HG03520 (cell line): ENCODE data around the gene NPTX1.

Source experiments
- ATAC-seq: cut with Tn5 transposase; IDR thresholded peaks from one replicate; pipeline ENCODE4 v1.9.1; 2021; ENCODE audit warnings: mild to moderate bottlenecking, moderate library complexity; ENCODE audit not compliant: unreplicated experiment

NPTX1 gene

DNA sequence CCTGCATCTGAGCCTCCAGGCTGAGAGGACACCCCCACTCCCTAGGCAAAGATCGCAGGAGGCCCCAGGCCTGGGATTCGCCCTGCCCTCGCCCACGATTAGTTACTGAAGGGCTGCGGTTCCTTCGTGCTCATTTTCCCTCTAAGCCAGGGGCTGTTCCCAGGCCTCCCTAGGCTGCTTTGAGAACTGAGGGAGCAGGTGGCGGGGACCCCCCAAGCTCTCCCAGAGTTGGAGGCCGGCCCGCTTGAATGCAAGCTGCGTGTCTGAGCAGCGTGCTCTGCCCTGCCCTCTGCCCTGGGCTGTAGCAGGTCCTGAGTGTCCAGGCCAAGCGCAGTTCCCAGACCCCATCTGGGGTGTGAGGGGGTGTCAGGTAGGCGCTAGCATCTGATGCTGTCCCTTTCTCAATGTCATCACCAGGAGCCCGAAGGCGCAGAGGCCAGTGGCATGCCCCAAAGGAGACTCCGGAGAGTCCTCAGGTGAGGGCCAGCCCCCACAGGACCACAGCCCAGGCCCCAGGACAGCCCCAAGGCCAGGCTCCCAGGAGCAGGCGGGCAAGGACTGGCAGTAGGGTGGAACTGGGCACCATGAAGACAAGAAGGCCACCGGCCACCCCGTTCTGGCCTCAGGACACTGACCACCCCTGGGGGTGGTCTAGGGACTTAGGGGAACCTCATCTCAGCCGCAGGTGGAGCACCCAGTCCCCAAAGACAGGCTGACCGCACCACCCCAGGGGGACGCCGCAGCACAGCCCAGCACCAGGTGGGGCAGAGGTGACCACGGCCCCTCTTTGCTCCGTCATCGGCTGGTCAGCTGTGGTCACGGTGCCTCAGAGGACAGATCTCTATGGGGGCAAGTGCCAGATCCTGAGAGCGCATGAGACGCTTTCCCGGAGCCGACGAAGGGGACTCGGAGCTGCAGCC lies 46.8 kb downstream of the NPTX1 start:
- no peak for ATAC-seq

GRCh38 chr17:80428796-80429195 lies 47.6 kb downstream of the NPTX1 start:
- ATAC-seq: no peak

- no peak for ATAC-seq
These were observed 48.0 kb downstream of the NPTX1 start for GRCh38 chr17:80428363-80428762.

DNA sequence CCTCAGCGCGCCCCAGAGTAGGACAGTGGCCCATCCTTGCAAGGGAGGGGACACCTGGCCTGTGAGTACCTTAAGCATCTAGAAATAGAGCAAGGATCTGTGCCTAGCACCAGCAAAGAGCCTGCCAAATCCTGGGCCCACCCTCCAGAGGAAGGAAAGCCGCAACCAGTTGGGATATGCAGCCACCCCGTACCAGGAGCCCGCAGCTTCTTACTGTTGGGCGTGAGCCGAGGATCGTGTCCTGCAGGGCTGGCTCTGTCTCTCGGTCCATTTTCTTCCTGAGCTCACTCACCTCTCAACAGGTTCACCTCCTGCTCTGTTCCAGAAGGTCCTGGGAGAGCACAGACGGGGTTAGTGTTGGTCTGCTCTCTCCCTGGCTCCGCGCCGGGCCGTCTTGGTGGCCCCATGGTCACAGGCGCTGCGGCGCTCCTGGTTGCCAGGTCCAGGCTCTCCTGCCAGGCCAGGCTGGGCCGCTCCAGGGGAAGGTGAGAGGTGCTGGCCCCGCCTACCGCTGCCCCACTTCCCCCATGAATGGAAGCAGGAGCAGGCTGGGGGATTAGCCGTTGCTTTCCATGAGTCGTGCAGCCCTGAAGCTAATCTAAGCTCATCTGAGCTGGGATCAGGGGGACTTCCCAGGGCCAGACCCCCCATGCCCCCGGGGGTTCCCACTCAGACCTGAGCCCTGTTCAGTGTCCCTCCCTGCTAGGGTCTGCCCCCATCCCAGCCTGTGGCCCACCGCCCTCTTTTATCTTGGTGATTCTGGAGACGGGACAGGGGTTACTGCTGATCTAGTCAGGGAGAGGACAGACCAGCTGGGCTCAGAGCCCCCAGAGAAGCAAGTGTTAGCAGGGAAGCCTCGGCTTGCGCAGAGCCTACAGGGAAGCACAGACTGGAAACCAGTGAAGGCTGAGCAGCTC lies 48.8 kb downstream of the NPTX1 start:
- ATAC-seq: no peak

- no peak for ATAC-seq
These were observed 49.6 kb downstream of the NPTX1 start for GRCh38 chr17:80426671-80427326.

DNA sequence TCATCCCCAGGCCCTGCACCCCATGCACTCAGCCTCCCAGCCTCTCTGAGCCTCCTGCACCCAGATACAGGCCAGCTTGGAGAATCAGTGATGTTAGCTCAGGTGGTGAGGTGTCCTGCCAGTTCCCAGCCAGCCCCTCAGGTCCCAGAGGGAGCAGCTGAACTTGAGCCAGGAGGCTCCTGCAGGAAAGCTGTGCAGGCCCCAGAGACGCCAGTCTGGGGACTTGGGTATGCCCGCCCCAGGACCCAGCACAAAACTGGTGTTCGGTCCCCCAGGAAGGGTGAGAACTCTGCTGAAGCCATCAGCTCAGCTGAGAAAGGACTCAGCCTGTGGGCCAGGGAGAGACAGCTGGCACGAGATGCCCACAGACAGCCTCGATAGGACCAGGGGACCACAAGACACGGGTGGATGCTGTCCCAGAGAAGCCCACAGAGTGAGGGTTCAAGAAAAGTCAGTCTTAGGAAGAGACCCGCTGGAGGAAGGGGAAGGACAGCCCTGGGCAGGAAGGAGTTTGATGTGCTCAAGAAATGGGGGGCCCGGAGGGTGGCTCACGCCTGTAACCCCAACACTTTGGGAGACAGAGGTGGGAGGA lies 50.5 kb downstream of the NPTX1 start:
- no peak for ATAC-seq

DNA sequence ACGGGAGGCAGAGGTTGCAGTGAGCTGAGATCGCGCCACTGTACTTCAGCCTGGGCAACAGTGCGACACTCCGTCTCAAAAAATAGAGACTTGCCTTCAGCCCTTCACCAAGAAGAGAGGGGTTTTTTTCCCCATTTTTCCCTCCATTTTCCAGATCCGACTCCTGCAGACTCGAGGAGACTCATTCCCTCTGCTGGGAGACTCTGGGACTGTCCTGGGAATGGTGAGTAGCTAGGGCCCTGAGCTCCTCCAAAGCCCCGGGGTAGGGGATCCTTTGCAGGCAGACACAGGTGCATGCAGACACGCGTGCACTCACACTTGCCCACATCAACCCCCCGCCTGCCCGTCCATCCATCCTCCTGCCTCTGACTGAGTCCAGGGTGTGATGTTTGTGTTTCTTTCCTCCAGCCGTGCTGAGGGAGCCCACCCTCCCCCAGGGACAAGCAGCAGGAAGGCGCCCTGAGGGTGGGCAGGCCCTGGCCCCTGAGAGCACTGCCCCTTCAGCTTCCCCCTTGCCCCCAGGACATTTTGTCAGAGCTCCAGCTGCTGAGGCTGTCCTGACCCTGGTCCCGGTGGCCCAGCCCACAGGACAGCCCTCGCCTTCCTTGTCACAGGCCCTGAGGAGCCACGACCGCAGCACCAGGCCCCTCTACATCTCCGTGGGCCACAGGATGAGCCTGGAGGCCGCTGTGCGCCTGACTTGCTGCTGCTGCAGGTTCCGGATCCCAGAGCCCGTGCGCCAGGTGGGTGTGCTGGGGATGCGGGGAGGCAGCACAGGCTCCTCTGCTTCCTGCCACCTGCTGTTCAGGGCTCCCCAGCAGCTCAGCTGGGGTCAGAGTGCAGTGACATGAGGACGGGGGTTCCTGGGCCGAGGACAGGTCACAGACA lies 51.3 kb downstream of the NPTX1 start:
- no peak for ATAC-seq

DNA sequence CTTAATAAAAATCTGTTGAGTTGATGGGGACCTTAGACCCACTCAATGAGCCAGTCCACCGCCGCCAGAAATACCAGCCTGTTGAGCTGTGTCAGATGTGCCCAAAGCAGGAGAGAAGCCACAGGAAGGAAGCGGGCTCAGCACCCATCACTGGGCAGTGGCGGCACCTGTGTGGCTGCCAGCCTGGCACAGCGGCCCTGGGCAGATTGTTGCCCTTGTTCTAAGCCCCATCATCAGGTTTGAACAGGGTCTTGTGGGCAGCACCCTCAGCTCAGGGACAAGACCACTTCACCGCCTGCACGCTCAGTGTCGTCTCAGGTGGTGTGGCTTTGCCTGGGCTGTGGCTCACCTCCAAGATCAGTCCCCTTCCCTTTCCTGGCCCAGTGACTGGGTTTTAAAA lies 52.1 kb downstream of the NPTX1 start:
- ATAC-seq: no peak

DNA sequence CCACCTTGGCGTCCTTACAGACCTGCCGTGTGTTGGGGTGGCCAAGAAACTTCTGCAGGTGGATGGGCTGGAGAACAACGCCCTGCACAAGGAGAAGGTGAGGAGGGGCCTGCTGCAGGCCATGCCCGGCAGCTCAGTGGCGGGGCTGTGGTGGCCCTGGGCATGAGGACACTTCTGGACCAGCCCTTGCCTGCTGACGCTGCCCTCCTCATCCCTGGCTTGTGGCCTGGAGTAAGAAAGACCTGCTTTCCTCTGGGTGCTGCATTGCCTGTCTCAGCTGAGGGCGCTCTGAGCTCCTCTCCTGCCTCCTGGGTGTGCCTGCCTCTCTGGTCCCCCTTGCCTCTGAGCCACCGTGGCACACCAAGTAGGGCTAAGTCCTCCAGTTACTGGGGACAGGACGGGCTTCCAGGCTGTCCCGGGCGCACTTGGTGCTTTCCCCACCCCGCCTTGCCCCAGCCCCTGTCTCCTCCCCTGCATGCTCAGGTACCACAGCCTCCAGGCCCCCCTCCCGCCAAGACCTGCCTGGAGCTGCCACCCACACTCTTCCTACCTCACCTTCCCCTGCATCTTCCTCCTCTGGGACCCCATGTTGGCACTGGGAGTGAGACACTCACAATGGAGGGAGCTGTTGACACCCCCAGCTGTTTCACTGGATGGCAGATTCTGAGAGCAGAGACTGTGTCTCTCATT lies 52.7 kb downstream of the NPTX1 start:
- ATAC-seq: no peak

- ATAC-seq: no peak
These were observed 53.4 kb downstream of the NPTX1 start for GRCh38 chr17:80422981-80423380.

- no peak for ATAC-seq
These were observed 54.1 kb downstream of the NPTX1 start for GRCh38 chr17:80422276-80422675.

DNA sequence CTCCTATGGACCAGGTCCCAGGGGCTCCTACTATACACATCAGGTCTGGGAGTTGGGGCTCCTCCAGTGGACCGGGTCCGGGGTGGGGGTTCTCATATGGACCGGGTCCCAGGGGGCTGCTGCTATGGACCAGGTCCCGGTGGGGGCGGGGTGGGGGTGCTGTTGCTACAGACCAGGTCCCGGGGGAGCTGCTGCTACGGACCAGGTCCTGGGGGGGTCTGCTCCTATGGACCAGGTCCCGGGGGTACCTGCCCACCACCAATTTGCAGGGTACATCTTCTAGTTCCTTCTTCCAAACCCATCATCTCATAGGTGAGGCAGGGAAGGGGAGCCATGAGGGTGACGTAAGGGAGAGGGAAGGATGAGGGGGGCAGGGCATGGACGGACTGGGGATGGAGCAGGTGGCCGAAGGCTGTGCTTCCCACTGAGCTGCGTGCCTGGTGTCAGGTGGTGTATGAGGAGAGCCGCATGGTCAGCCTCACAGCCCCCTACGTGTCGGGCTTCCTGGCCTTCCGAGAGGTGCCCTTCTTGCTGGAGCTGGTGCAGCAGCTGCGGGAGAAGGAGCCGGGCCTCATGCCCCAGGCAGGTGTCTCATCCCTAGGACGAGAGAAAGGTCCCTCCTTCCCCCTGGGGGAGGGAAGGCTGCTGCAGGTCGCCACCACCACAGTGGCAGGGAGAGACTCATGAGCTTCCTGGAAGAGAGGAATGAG lies 54.9 kb downstream of the NPTX1 start:
- ATAC-seq: no peak

DNA sequence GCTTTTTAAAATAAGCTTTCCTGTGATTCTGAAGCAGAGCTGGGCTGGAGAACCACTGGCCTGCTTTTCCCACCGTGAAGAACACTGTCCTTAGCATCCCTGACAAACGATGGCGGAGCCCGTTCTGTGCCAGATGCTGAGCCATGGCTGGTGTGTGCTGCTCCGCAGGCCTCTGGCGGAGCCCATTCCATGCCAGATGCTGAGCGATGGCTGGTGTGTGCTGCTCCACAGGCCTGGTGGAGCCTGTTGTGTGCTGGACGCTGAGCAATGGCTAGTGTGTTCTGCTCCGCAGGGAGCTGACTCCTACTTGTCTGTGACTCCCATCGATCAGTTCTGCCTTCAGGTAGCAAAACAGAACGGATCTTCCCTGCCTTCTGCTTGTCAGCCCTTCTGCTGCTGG lies 57.2 kb downstream of the NPTX1 start:
- no peak for ATAC-seq

DNA sequence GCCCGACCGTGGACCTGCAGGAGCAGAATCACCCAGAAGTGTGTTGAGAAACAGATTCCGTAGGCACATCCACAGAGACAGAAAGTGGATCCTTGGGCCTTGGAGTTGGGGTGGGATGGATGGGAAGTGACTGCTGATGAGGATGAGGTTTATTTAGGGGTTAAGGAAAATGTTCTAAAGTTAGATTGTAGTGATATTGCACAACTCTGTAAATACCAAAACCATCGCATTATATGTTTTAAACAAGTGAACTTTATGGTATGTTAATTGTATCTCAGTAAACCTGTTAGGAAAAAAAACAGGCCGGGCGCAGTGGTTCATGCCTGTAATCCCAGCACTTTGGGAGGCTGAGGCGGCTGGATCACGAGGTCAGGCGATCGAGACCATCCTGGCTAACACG lies 57.8 kb downstream of the NPTX1 start:
- no peak for ATAC-seq
